GM18505 (cell line): Measurements from ENCODE around the gene CCDC18.
"Not testable (repeated sequence)": the region's sequence is repeated elsewhere in the genome, so short reads cannot be mapped to it uniquely, and the experiment has no call there.

Experiments used
- ATAC-seq: cut with Tn5 transposase; IDR thresholded peaks from one replicate; pipeline ENCODE4 v1.9.1; 2021; ENCODE audit not compliant: unreplicated experiment
- POLR2A ChIP-seq: IDR thresholded peaks from 4 replicates; pipeline ENCODE4 v1.6.1; 2011; ENCODE audit warnings: borderline replicate concordance; ENCODE audit not compliant: insufficient read depth, insufficient read length; ENCODE audit errors: extremely low read depth

CCDC18 gene

DNA sequence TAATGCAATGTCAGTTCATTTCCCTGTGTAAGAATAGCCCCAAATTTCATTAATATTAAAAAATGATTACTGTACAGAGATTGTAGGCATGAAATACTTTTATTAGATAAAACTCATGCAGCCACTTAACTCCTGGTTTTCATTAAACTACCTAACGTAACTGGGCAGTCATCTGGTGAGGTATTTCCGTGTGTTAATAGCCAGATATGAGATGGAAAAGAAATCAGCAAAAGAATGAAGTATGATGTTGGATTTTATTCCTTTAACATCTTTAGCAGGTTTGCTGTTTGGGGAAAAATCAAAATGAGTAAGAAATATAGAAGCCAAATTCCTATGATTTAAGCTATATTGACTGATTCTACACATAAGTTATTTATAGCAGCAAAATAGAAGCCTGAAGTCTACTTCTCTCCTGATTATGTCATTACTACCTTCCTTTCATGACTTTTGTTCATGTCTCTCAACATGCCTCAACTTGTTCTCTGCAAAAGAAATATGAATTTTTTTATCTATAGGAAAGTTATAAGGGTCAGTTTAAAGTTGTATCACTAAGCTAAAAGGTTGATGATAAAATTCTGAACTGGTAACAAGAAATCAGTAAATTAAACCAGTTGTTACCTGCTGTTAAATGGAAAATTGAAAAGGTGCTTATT is 42.6 kb downstream of the CCDC18 start:
- TF ChIP-seq POLR2A = no peak
- no peak for ATAC-seq

DNA sequence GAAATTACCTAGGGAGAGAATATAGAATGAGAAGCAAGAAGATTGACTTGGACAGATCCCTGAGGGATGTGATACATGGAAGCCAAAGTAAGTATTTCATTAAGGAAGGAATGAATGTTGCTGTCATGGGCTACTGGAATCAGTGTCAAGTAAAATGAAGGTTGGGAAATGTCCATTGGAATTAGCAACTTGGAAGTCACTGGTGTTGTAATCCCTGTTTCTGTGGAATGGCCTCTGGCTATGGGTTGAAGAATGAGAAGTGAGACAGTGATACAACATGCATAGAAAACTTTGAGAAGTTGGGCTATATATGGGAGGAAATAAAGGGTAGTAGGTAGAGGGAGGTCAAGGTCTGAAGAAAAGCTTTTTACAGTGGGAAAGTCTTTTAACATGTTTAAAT is 54.7 kb downstream of the CCDC18 start:
- no peak for ATAC-seq
- no peak for TF ChIP-seq POLR2A

DNA sequence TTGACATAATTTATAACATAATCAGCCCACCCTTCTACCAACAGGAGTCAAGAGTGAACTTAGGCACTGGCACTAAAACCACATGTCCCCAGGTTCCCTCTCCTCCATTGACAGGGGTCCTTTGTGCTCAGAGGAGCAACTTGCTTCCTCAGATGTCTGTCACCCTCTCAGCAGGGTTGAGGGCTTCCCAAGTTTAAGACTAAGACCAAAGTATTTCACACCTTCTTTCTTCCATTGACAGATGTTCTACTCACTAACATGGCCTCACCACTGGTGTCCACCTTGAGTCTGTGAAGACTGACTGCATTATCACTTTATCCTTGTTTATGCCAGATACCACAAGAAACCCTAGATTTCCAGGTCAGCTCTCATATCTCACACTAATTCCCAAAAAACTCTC is 56.5 kb downstream of the CCDC18 start:
- no peak for ATAC-seq
- TF ChIP-seq POLR2A = no peak

DNA sequence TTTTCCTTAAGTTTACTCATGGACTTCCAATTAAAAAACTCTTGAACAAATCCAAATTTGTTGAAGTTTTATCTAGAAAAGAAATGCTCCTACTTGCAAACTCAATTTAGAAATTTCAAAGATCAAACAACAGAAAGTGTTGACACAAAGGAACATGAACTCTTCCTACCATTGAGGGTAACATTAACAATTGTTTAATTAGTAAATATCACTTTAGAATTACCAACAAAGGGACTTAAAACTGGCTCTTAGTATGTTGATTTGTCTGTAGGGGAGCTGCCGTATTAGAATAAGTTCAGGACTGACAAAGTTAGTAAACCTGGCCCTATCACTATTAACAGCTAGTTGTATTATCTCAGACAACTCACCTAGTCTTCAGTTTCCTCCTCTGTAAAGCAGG is 57.9 kb downstream of the CCDC18 start:
- TF ChIP-seq POLR2A = no peak
- no peak for ATAC-seq

DNA sequence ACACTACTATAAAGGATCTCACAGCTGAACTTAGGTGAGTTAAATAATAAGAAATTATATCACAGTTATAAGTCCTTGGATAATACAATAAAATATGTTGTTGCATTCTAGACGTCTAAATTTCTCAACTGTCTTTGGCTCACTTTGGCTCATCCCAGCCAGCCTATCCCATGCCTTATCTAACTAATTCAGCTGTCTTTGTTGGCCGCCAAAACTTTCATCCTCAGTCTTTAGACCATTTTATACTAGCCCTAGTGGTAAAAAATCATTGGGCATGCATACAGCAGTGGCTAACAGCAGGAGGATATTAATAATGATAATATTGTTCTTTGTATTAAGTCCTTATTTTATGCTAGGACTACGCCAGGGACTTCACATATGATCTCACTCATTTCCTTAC is 59.3 kb downstream of the CCDC18 start:
- no peak for TF ChIP-seq POLR2A
- ATAC-seq = no peak

DNA sequence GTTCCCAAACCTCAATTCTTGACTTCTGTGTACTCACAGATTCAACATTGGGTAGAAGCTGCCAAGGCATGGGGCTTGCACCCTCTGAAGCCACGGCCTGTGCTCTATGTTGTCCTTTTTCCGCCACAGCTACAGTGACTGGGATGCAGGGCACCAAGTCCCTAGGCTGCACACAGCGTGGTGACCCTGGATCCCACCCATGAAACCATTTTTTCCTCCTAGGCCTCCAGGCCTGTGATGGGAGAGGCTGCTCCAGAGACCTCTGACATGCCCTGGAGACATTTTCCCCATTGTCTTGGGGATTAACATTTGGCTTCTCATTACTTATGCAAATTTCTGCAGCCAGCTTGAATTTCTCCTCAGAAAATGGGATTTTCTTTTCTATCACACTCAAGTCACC is 62.7 kb downstream of the CCDC18 start:
- not testable (repeated sequence) for ATAC-seq

DNA sequence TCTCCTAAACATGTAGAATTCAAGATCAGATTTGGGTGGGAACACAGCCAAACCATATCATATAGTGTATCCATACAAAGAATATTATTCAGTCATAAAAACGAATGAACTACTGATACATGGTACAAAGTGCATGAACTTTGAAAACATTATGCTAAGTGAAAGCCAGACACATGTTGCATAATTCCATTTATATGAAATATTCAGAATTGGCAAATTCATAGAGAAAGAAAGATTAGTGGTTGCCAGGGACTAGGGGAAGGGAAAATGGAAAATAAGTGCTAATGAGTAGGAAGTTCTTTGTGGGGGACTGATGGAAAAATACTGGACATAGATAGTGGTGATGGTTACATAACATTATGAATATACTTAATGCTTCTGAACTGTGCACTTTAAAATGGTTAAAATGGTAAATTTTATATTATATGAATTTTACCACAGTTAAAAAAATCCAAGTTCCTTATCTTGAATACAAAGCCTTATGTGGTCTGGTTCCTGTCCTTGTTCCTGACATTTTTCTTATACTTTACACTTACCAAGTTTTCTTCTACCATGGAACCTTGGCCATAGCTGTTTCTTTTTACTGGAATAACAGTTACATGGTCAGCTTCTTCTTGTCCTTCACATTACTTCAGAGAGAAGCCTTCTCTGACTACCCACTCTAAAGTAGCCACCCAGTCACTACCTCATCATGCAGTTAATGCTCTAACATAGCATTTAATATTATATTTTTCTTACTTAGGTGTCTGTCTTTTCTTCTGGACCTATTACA is 64.0 kb downstream of the CCDC18 start:
- no peak for TF ChIP-seq POLR2A
- ATAC-seq = no peak

DNA sequence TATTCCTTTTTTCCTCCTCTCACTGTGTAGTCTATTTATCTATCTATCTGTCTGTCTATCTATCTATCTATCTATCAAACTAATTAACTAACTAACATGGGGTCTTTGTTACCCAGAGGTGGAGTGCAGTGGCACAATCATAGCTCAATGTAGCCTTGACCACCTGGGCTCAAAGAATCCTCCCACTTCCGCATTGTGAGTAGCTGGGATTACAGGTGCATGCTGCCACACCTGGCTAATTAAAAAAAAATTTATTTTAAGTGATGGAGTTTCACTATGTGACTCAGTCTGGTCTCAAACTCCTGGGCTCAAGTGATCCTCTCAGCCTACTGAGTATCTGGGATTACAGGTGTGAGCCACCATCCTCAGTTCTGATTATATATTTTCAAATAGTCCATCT is 71.4 kb downstream of the CCDC18 start:
- no peak for ATAC-seq
- no peak for TF ChIP-seq POLR2A

DNA sequence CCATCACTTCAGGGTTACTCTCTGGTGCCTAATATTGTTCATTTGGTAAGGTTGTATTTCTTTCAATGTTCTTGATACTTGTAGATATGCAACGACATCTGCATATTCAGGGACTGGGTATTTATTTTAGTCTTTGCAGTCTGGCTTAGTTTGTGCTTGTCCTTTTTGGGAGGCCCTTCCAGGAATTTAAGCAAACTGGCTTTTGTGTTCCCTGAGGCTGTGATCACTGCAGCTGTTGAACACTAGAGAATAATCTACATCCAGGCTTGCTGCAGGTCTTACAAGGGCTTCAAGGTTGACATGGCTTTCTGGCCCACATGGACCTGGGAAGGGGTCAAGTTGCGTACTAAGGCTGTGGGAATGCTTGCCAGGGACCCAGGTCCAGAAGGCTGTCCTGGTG is 72.1 kb downstream of the CCDC18 start:
- ATAC-seq = no peak
- no peak for TF ChIP-seq POLR2A

DNA sequence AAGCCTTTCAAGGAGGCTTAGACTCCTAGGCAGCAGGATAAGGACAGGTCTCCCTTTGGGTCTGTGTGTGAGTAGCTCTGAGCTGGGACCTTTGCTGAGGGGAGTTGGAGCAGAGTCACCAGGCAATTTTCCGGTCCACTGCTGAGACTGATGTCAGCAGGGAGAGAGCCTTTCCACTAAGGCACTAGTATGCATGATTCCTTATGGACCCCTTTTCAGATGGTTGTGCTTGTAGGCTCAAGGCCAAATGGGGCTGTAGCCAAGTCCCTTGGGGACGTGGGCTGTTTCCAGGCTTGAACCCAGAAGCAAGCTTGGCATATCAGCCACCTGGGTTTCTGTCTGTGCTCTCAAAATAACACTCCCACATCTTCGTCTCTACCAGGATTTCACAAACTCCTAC is 73.0 kb downstream of the CCDC18 start:
- TF ChIP-seq POLR2A = no peak
- no peak for ATAC-seq

DNA sequence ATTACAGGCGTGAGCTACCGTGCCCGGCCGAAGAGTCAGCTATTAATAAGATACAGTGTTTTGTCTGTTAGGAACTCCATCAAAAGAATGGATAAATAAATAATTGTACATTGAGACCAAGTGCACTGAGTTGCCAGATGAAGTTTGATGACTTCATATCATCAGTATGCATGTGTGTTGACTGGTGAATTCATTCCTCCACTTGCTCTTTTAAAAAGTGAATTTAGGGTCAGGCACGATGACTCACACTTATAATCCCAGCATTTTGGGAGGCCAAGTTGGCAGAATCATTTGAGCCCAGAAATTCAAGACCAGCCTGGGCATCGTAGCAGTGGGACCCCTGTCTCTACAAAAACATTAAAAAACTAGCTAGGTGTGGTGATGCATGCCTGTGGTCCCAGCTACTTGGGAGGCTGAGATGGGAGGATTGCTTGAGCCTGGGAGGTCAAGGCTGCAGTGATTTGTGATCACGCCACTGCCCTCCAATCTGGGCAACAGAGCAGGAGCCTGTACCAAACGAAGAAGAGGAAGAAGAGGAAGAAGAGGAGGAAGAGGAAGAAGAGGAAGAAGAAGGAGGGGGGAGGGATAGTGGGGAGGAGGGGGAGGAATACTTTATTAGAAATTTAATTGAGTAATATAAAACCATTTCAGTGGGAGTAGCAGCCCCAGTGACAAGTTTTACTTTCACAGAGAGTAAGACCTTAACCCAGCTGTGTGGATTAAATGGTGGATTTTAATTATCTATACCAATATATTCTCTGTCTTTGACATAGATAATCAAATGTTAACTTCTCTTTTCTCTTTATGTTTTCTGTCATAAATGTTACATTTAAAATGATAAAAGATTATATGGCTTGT is 74.9 kb downstream of the CCDC18 start:
- no peak for TF ChIP-seq POLR2A
- no peak for ATAC-seq

DNA sequence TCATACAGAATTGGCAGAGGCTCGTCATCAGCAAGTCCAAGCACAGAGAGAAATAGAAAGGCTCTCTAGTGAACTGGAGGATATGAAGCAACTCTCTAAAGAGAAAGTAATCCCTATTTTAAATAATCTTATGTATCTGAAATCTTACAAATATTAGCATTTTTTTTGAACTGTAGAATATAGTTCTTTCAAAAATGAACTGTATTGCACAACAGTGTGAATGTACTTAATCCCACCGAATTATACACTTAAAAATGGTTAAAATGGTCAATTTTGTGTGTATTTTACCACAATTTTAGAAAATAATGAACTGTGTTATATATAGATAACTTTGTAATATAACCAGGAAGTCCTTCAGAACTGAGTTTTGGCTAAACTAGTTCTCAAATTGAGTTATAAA is 75.9 kb downstream of the CCDC18 start:
- no peak for ATAC-seq
- TF ChIP-seq POLR2A = no peak

DNA sequence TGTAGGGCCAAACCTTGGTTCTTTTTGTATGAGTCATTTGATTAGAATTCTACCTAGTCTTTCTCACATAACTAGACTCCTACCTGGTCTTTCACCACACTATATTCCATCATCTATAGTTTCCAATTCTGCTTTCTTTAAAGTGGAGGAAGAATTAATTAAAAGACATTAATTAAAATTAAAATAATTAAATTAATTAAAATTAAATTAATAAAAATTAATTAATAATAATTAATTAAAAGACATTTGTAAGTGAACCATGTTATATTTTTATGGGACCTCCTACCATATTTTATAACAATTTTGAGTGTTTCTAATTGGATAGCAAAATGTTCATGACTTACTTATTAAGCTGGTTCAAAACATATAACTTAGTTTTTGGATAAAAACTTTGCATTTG is 77.4 kb downstream of the CCDC18 start:
- no peak for TF ChIP-seq POLR2A
- ATAC-seq = no peak

DNA sequence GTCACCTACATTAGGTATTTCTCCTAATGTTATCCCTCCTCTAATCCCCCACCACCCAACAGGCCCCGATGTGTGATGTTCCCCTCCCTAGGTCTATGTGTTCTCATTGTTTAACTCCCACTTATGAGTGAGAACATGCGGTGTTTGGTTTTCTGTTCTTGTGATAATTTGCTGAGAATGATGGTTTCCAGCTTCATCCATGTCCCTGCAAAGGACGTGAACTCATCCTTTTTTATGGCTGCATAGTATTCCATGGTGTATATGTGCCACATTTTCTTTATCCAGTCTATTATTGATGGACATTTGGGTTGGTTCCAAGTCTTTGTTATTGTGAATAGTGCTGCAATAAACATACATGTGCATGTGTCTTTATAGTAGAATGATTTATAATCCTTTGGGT is 80.2 kb downstream of the CCDC18 start:
- not testable (repeated sequence) for ATAC-seq
